ENCODE data around the gene IL20RA. TPM values are rescaled to one million over a fixed set of nuclear protein-coding genes. Genes with fewer than 3 reads are reported as not detected.

The IL20RA gene
- total RNA-seq, 1 donor from 2014 or later: 13.3 TPM

DNA sequence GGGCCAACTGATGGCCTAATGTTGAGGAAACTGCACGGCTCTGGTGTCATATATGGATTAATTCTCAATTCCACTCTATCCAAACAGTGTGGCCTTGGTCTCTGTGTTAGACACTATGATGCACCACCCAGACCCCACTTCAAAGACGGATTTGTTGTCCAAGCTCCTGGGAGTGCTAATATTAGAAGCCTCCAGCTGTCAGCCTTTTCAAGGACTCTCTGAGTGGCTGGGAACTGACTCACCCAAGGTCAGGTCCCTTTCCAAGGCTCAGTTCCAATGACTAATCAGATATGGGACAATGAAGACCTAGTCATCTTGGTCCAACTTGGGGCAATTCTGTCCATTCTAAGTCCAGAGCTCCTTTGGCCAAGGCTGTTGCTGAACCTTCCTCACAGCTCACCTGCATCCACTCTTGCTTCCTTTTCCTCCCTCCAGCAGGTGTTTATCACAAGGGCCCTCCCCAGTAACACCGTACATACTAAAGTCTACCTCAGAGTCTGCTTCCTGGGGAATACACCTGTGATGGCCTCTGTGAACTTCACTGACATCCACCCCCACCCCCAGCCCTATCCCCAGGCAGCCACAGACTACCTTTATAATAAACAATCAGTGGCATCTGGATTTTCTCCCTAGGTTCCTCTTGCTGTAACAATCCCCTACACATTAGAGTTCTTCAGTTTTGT, 7.2 kb upstream of the IL20RA start:
- DNase-seq: no peak
- no peaks in the 10 kb centered on the region for H3K9me3 ChIP-seq
- no peak overlapping the region for H3K4me3 ChIP-seq
- intact Hi-C loops (cut with DNase I): no loop called here
- H3K27ac ChIP-seq: no peak overlapping the region
- H3K36me3 ChIP-seq: no peaks in the 10 kb centered on the region
- H3K27me3 ChIP-seq: peaks cover 18% of the 10 kb centered on the region
- ATAC-seq: no peak
- no peak for TF ChIP-seq CTCF (IDR thresholded peaks at IDR 0.05)
- H3K4me1 ChIP-seq: no peaks in the 10 kb centered on the region

DNA sequence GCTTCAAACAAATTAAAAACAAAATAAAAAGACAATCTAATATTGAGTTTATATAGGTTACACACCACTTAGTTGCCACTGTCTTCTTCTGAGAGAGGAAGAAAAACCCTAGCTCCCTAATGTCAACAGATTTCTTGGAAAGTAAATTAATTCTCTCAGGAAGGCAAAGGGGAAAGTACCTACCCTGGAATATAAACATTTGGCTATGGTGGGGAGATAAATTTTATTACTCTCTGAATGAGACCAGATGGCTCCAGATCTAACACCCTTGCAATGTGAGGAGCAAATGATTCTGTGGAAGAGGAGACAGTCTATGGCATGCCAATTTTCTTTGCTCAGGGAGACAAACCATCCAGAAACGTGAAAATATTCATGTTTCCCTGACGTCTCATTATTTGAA, 4.3 kb upstream of the IL20RA start:
- no peak for TF ChIP-seq CTCF (IDR thresholded peaks at IDR 0.05)
- intact Hi-C loops (cut with DNase I): no loop called here
- DNase-seq (no peak), ATAC-seq (no peak)
- Histone ChIP-seq H3K4me1 (peaks cover 4% of the 10 kb centered on the region), H3K4me3 (no peak overlapping the region), H3K9me3 (no peaks in the 10 kb centered on the region), H3K27me3 (peaks cover 18% of the 10 kb centered on the region), H3K27ac (no peak overlapping the region), H3K36me3 (no peaks in the 10 kb centered on the region)

DNA sequence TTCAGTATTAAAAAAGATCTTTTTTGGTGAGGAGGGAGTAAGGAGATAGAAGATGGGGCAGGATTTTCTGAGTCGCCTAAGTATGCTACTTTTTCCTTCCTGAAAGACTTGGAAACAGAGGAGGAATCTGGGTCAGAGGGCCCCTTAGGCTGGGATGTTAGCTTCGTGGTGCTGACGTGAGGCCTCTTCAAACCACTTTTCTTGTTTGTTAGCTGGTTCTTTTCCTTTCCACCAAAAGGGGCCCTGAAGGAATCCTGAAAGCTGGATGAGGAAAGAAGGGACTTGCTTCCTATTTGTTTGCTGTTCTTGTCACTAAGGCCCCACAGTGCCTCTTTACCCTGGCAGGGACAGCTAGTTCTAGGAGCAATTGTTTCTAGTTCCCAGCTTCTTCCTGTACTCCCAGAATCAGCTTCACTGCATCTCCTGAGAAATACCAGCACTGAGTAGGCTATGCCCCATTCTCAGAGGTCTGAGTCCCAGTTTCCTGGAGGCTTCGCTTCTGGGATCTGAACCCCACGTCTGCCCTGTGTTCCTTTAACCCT, 2.2 kb upstream of the IL20RA start:
- Histone ChIP-seq H3K4me1 (peaks cover 4% of the 10 kb centered on the region), H3K36me3 (no peaks in the 10 kb centered on the region), H3K27me3 (peaks cover 29% of the 10 kb centered on the region), H3K9me3 (no peaks in the 10 kb centered on the region), H3K4me3 (no peak overlapping the region), H3K27ac (peak overlapping the region; percentile 56)
- intact Hi-C loops (cut with DNase I): no loop called here
- DNase-seq (no peak), ATAC-seq (peak; percentile 59)
- no peak for TF ChIP-seq CTCF (IDR thresholded peaks at IDR 0.05)

DNA sequence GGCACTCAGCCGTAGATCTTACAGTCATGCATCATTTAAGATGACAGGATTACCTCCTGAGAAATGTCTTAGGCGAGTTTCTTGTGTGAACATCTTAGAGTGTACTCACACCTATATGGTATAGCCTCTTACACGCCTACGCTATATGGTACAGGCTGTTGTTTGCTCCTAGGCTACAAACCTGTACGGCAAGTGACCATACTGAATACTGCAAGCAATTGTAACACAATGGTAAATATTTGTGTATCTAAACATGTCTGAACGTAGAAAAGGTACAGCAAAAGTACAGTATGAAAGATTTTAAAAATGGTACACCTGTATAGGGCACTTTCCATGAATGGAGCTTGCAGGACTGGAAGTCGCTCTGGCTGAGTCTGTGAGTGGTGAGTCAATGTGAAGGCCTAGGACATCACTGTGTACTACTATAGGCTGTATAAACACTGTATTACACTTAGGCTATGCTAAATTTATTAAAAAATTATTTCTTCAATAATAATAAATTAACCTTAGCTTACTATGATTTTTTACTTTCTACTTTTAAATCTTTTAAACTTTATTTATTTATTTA, 541 bp upstream of the IL20RA start:
- TF ChIP-seq CTCF (IDR thresholded peaks at IDR 0.05): no peak
- peaks cover 4% of the 10 kb centered on the region for H3K4me1 ChIP-seq
- H3K36me3 ChIP-seq: no peaks in the 10 kb centered on the region
- peak overlapping the region; percentile 80 for H3K27ac ChIP-seq
- H3K4me3 ChIP-seq: peak overlapping the region; percentile 69
- no peak for ATAC-seq
- no peaks in the 10 kb centered on the region for H3K9me3 ChIP-seq
- no peak for DNase-seq
- H3K27me3 ChIP-seq: peaks cover 21% of the 10 kb centered on the region
- intact Hi-C loops (cut with DNase I): no loop called here

GRCh38 chr6:137043710-137044365, 927 bp downstream of the IL20RA start:
- H3K27me3 ChIP-seq: peaks cover 17% of the 10 kb centered on the region
- ATAC-seq (peak; percentile 72), DNase-seq (no peak)

More at GRCh38 chr6:137043710-137044365, 927 bp downstream of the IL20RA start:
- intact Hi-C loops (cut with DNase I): no loop called here
- H3K36me3 ChIP-seq: no peaks in the 10 kb centered on the region
- no peak for TF ChIP-seq CTCF (IDR thresholded peaks at IDR 0.05)
- peaks cover 4% of the 10 kb centered on the region for H3K4me1 ChIP-seq
- H3K27ac ChIP-seq: peak overlapping the region; percentile 80
- no peaks in the 10 kb centered on the region for H3K9me3 ChIP-seq
- H3K4me3 ChIP-seq: peak overlapping the region; percentile 69
